ENCODE data around the gene XRCC5. TPM values are rescaled to one million over a fixed set of nuclear protein-coding genes. Genes with fewer than 3 reads are reported as not detected.
A peak's percentile ranks its signal among the peaks of the same experiment; 100 is the strongest.

XRCC5 gene
- total and polyA plus RNA-seq, 10 of the 15 experiments (the other 5 are each of a cell fraction or from before 2014, with no cell fraction given) = 259 to 815 (median 530) TPM

DNA sequence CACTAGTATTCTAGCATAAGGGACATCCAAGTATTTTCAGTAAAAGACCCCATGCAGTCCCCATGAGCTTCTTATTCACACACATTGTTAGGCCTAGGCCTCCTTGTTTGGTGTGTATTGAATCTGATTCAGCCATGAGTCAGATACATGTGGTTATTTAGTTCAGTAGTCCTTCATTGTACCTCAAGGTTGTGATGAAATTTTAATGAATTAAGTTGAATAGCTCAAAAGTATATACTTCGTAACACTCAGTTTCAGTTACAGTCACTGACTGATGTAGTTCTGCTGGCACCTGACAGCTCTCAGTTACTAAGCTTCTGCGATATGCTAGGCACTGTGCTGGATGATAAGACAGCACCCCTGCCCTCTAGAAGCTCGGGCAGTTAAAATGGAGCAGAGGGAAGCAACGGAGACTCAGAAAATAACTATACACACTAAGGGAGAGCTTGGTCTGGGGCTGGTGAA is 86.4 kb downstream of the XRCC5 start:
- ChIA-PET POLR2A (interaction anchor here (0.5 to 2.9 kb wide), 5 partner anchors 9 to 190 kb away, joined by 3 to 8 read pairs (median 3); no protein-coding TSS in a partner anchor), SMC1A (ENCODE audit: uncharacterized antibody, unreplicated experiment) (interaction anchor here (0.6 to 2.7 kb wide), 6 partner anchors 9 to 298 kb away, joined by 3 to 14 read pairs (median 6); no protein-coding TSS in a partner anchor), CTCF (interaction anchor here (0.9 to 2.4 kb wide), 4 partner anchors 12 to 219 kb away, joined by 3 to 6 read pairs (median 5); no protein-coding TSS in a partner anchor), RAD21 (ENCODE audit: unreplicated experiment) (interaction anchor here (0.9 to 1.1 kb wide), 3 partner anchors 12 to 221 kb away, joined by 3 to 5 read pairs (median 3); no protein-coding TSS in a partner anchor)
- Histone ChIP-seq H3K27me3 (replicated peaks in 1 of 2; ENCODE audit: control insufficient read depth in 2 of 2, insufficient read depth in 2 of 2, low read length in 1 of 2) (no peaks in the 10 kb centered on the region), H2AFZ (ENCODE audit: control insufficient read depth, low read depth, low read length) (no peak overlapping the region), H4K20me1 (ENCODE audit: control insufficient read depth, insufficient read depth) (no peaks in the 10 kb centered on the region), H3K4me2 (ENCODE audit: control insufficient read depth, insufficient read depth) (no peak overlapping the region), H3K79me2 (ENCODE audit: control insufficient read depth, insufficient read depth, low read length) (peaks cover 3% of the 10 kb centered on the region; the same call in 1 of the 2 replicates), H3K4me3 (no peak overlapping the region), H3K9ac (ENCODE audit: control insufficient read depth, insufficient read depth, low read length) (no peak overlapping the region), H3K36me3 (ENCODE audit: control insufficient read depth in 2 of 2, insufficient read depth in 2 of 2, low read length in 1 of 2) (peaks cover 10 to 55% of the 10 kb centered on the region in 2 experiments), H3K27ac (ENCODE audit: control insufficient read depth, insufficient read depth) (no peak overlapping the region), H3K9me3 (replicated peaks; ENCODE audit: control insufficient read depth, insufficient read depth, low read length) (no peaks in the 10 kb centered on the region), H3K4me1 (ENCODE audit: control insufficient read depth, insufficient read depth, low read length) (peaks cover 9% of the 10 kb centered on the region; the same call in 1 of the 2 replicates)
- intact Hi-C loops (cut with micrococcal nuclease; ENCODE audit: unreplicated experiment) (no loop called here), in situ Hi-C loops (cut with MboI) (no loop called here)
- DNase-seq (ENCODE audit: low read depth, low spot score) (no peak), ATAC-seq (peak; percentile 49), FAIRE-seq (no peak)
- WGBS (ENCODE audit: insufficient coverage, insufficient replicate concordance, low lambda C conversion rate, missing lambda C conversion rate) = 84% methylated on average over 4 of the region's 4 CpGs
- TF ChIP-seq ZNF207 (IDR thresholded peaks at IDR 0.05; ENCODE audit: borderline replicate concordance) (no peak), SIN3A (IDR thresholded peaks at IDR 0.05; ENCODE audit: low read depth, low read length) (no peak)
- TF ChIP-seq, protein P1, sequence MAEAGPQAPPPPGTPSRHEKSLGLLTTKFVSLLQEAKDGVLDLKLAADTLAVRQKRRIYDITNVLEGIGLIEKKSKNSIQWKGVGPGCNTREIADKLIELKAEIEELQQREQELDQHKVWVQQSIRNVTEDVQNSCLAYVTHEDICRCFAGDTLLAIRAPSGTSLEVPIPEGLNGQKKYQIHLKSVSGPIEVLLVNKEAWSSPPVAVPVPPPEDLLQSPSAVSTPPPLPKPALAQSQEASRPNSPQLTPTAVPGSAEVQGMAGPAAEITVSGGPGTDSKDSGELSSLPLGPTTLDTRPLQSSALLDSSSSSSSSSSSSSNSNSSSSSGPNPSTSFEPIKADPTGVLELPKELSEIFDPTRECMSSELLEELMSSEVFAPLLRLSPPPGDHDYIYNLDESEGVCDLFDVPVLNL (IDR thresholded peaks at IDR 0.05; ENCODE audit: low read depth, low read length) = no peak
- no TSS peak for BruUV-seq (replicated peaks)

DNA sequence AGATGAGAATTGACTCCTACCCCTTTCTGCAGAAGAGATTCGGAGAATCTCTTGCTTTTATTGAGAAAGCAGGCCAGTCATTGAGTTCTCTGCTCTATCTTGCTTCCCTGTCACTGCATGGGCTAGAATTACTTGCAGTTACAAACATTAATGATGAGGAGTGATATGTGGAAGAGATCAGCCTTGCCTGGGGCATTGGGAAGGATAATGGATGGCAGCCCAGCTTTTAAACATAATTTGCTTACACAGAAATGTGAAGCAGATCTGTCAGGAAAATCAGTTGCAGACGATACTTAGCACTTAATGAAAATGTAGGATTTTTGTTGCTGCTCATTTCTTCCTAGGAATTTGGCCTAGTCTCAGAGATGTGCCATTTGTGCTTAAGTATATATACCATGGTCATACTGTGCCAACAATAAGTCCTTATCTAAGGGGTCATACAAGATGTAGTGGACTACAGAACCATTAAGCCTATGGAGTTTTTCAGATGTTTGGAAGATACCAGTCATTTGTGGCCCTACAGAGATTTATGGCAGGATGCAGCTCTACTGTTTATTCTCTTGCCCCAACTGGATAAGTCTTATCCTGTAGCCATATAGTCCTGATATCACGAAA is 92.7 kb downstream of the XRCC5 start:
- no peak overlapping the region for H3K4me3 ChIP-seq
- DNase-seq (ENCODE audit: low read depth, low spot score) = no peak
- peaks cover 27% of the 10 kb centered on the region for H3K4me1 ChIP-seq (ENCODE audit: control insufficient read depth, insufficient read depth, low read length)
- no peaks in the 10 kb centered on the region for H3K27me3 ChIP-seq (replicated peaks in 1 of 2; ENCODE audit: control insufficient read depth in 2 of 2, insufficient read depth in 2 of 2, low read length in 1 of 2)
- no TSS peak for BruUV-seq (replicated peaks)
- H3K9me3 ChIP-seq (replicated peaks; ENCODE audit: control insufficient read depth, insufficient read depth, low read length) = no peaks in the 10 kb centered on the region
- H3K27ac ChIP-seq (ENCODE audit: control insufficient read depth, insufficient read depth) = no peak overlapping the region
- no peak overlapping the region for H3K4me2 ChIP-seq (ENCODE audit: control insufficient read depth, insufficient read depth)
- H2AFZ ChIP-seq (ENCODE audit: control insufficient read depth, low read depth, low read length) = no peak overlapping the region
- intact Hi-C loops (cut with micrococcal nuclease; ENCODE audit: unreplicated experiment) = loop anchor here (10.0 kb wide), 2 partner anchors 167 to 213 kb away; partner anchors contain the start of gene SMARCAL1
- FAIRE-seq = no peak
- H3K9ac ChIP-seq (ENCODE audit: control insufficient read depth, insufficient read depth, low read length) = no peak overlapping the region
- ChIA-PET POLR2A (interaction anchor here (1.6 kb wide), 1 partner anchor 25 kb away, joined by 3 read pairs; no protein-coding TSS in a partner anchor), RAD21 (ENCODE audit: unreplicated experiment) (no interaction called here), SMC1A (ENCODE audit: uncharacterized antibody, unreplicated experiment) (interaction anchor here (1.5 to 5.5 kb wide), 3 partner anchors 14 to 60 kb away, joined by 6 to 29 read pairs (median 8); no protein-coding TSS in a partner anchor), CTCF (interaction anchor here (3.6 kb wide), 1 partner anchor 21 kb away, joined by 12 read pairs; no protein-coding TSS in a partner anchor)
- ATAC-seq = no peak
- in situ Hi-C loops (cut with MboI) = no loop called here
- H3K36me3 ChIP-seq (ENCODE audit: control insufficient read depth in 2 of 2, insufficient read depth in 2 of 2, low read length in 1 of 2) = peaks cover 31 to 61% of the 10 kb centered on the region in 2 experiments
- H3K79me2 ChIP-seq (ENCODE audit: control insufficient read depth, insufficient read depth, low read length) = peaks cover 2% of the 10 kb centered on the region; the same call in 1 of the 2 replicates
- 89% methylated on average over 3 of the region's 3 CpGs for WGBS (ENCODE audit: insufficient coverage, insufficient replicate concordance, low lambda C conversion rate, missing lambda C conversion rate)
- H4K20me1 ChIP-seq (ENCODE audit: control insufficient read depth, insufficient read depth) = no peaks in the 10 kb centered on the region
- TF ChIP-seq, protein P2, sequence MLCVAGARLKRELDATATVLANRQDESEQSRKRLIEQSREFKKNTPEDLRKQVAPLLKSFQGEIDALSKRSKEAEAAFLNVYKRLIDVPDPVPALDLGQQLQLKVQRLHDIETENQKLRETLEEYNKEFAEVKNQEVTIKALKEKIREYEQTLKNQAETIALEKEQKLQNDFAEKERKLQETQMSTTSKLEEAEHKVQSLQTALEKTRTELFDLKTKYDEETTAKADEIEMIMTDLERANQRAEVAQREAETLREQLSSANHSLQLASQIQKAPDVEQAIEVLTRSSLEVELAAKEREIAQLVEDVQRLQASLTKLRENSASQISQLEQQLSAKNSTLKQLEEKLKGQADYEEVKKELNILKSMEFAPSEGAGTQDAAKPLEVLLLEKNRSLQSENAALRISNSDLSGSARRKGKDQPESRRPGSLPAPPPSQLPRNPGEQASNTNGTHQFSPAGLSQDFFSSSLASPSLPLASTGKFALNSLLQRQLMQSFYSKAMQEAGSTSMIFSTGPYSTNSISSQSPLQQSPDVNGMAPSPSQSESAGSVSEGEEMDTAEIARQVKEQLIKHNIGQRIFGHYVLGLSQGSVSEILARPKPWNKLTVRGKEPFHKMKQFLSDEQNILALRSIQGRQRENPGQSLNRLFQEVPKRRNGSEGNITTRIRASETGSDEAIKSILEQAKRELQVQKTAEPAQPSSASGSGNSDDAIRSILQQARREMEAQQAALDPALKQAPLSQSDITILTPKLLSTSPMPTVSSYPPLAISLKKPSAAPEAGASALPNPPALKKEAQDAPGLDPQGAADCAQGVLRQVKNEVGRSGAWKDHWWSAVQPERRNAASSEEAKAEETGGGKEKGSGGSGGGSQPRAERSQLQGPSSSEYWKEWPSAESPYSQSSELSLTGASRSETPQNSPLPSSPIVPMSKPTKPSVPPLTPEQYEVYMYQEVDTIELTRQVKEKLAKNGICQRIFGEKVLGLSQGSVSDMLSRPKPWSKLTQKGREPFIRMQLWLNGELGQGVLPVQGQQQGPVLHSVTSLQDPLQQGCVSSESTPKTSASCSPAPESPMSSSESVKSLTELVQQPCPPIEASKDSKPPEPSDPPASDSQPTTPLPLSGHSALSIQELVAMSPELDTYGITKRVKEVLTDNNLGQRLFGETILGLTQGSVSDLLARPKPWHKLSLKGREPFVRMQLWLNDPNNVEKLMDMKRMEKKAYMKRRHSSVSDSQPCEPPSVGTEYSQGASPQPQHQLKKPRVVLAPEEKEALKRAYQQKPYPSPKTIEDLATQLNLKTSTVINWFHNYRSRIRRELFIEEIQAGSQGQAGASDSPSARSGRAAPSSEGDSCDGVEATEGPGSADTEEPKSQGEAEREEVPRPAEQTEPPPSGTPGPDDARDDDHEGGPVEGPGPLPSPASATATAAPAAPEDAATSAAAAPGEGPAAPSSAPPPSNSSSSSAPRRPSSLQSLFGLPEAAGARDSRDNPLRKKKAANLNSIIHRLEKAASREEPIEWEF (IDR thresholded peaks at IDR 0.05; ENCODE audit: insufficient replicate concordance, low read depth, low read length) = no peak
- no peak for TF ChIP-seq ZZZ3 (IDR thresholded peaks at IDR 0.05; ENCODE audit: control insufficient read depth, insufficient read length, low read depth)
- no peak for TF ChIP-seq YBX1 (IDR thresholded peaks at IDR 0.05)
- TF ChIP-seq, protein P3, sequence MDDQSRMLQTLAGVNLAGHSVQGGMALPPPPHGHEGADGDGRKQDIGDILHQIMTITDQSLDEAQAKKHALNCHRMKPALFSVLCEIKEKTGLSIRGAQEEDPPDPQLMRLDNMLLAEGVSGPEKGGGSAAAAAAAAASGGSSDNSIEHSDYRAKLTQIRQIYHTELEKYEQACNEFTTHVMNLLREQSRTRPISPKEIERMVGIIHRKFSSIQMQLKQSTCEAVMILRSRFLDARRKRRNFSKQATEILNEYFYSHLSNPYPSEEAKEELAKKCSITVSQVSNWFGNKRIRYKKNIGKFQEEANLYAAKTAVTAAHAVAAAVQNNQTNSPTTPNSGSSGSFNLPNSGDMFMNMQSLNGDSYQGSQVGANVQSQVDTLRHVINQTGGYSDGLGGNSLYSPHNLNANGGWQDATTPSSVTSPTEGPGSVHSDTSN (IDR thresholded peaks at IDR 0.05; ENCODE audit: insufficient replicate concordance, low read depth, low read length) = no peak

Measured in GM12878 (cell line).